Measurements from ENCODE around the gene SEMA3B.

DNA sequence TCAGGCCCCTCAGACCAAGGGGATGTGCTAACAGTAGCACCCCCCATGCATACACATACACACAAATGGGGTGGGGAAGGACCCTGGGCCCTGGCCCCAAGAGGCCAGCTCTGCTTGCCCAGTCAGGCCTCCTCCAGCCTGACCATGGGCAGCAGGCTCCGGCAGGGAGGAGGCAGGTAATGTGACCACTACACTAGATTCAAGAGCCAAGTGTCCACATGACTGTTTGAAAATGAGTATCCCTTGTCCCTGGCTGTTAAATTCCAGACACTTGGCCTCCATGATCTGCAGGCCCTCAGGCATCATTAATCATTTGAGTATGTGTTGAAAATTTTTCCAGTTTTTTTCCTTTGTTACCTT is 46.8 kb upstream of the SEMA3B start:
- TF ChIP-seq, protein P1, sequence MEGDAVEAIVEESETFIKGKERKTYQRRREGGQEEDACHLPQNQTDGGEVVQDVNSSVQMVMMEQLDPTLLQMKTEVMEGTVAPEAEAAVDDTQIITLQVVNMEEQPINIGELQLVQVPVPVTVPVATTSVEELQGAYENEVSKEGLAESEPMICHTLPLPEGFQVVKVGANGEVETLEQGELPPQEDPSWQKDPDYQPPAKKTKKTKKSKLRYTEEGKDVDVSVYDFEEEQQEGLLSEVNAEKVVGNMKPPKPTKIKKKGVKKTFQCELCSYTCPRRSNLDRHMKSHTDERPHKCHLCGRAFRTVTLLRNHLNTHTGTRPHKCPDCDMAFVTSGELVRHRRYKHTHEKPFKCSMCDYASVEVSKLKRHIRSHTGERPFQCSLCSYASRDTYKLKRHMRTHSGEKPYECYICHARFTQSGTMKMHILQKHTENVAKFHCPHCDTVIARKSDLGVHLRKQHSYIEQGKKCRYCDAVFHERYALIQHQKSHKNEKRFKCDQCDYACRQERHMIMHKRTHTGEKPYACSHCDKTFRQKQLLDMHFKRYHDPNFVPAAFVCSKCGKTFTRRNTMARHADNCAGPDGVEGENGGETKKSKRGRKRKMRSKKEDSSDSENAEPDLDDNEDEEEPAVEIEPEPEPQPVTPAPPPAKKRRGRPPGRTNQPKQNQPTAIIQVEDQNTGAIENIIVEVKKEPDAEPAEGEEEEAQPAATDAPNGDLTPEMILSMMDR (IDR thresholded peaks at IDR 0.05; ENCODE audit: low read depth, low read length): no peak
- TF ChIP-seq EZH2phosphoT487 (IDR thresholded peaks at IDR 0.05; ENCODE audit: low read depth): no peak
